Bladder microvascular endothelial cell (primary cell): ENCODE measurements around the gene CASP1. TPM values are rescaled to one million over a fixed set of nuclear protein-coding genes. Genes with fewer than 3 reads are reported as not detected.

Source experiments
- total RNA-seq: library from RNA; depleted of rRNA; stranded (reverse); fragments of >200 nt; gene quantifications from 2 replicates; pipeline ENCODE4 v1.2.3, GENCODE V29; 2014

Gene CASP1
- 20.0 and 37.1 TPM in 2 replicates for total RNA-seq

GRCh38 chr11:105034813-105035620, at the start of gene CASP1:
Gene CASP1, minus strand, starts transcription at chr11:105035144. Its CDS starts 31 bp downstream, at chr11:105035113.

GRCh38 chr11:105044557-105045524, 9.9 kb upstream of the CASP1 start, which contains the start of gene CARD16:
Gene CARD16, minus strand, starts transcription at chr11:105045335. Its CDS starts 38 bp downstream, at chr11:105045297.

GRCh38 chr11:105023003-105023402, 11.9 kb downstream of the CASP1 start, which contains the start of gene CASP5:
Gene CASP5, minus strand, starts transcription at chr11:105023168. Its CDS starts 32 bp downstream, at chr11:105023136.

Other genes starting within 250 kb of the CASP1 start
- 3.7 and 7.4 TPM in 2 replicates for gene CASP12, start 136.7 kb downstream of the CASP1 start, total RNA-seq
- 129 and 227 TPM in 2 replicates for gene CASP4, start 66.6 kb downstream of the CASP1 start, total RNA-seq
- gene CASP5, start 12.0 kb downstream of the CASP1 start, total RNA-seq: not detected in 2 replicates
- gene CARD16, start 10.2 kb upstream of the CASP1 start, total RNA-seq: 68.3 and 83.1 TPM in 2 replicates
- gene CARD18, start 104.6 kb upstream of the CASP1 start, total RNA-seq: not detected in 2 replicates